Germinal center (tissue), 1 donor: ENCODE data around the gene GDAP2.
A peak's percentile ranks its signal among the peaks of the same experiment; 100 is the strongest.
"Not testable (repeated sequence)": the region's sequence is repeated elsewhere in the genome, so short reads cannot be mapped to it uniquely, and the experiment has no call there.

Experiments used
- DNase-seq: peaks from one replicate; pipeline ENCODE4 v3.0.0; 2012; ENCODE audit warnings: mixed read lengths, low spot score

GDAP2 gene, protein sequence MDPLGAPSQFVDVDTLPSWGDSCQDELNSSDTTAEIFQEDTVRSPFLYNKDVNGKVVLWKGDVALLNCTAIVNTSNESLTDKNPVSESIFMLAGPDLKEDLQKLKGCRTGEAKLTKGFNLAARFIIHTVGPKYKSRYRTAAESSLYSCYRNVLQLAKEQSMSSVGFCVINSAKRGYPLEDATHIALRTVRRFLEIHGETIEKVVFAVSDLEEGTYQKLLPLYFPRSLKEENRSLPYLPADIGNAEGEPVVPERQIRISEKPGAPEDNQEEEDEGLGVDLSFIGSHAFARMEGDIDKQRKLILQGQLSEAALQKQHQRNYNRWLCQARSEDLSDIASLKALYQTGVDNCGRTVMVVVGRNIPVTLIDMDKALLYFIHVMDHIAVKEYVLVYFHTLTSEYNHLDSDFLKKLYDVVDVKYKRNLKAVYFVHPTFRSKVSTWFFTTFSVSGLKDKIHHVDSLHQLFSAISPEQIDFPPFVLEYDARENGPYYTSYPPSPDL

DNA sequence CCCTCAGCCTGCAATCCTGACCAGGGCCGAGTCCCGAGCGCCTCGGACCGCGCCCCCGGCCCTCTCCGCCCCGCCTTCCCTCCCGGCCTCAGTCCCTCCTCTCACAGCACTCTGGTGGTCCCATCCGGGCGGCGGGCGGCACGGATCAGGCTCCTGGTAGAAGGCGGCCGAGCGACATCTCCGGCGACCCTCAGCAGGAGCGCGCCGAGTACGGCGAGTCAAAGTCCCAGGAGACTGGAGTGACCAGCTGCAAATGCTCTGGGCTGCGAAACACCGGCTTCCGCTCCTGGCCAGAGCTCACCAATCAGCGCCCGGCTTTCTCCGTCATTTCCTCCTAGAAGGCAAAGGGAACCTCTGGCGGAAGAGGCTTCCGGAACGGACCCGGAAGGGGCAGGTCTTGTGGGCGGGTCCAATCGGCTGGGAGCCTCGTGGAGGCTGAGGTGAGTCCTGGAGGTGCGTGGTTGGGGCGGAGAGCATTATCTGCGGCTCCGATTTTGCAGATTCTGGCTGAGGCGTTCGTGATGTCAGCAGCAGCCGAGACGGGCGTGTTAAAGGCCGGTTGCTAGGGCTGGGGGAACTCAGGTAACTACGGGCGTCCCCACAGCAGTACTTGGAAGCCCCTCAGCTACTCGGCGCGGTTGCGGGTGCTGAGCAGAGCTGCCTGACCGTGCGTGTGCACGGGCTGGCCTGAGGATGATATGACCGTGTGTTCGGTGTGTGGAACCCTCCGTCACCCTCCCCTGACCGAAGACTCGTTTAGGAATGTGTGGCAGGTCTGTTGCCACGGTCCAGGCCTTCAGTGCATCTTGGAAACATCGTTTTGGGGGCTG, at the start of gene GDAP2, which contains the start of gene WDR3:
GDAP2 (minus strand) TSS at position 279 of the 830 bp plus-strand sequence. CDS start 9,264 bp downstream, outside the sequence.
WDR3 (plus strand) TSS at position 397 of the 830 bp plus-strand sequence. CDS start 3,581 bp downstream, outside the sequence.
- DNase-seq: peak; percentile 94

DNA sequence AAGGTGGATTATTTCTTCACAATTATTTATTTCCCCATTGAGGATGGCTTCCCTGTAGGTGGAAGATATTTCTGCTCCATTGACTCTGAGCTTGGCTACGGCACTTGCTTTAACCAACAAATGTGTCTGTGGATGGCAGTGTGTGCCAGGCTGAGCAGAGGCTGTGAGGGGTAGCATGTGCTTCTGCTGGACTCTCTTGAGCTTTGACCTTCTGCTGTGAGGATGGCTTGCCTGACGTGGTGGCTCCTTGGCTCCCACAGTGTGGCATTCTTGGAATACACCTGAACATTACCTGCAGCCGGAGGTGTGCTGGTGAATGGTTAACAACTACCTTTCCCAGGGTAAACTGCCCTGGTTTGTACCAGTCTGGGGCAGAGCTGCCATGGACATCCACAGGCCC, 47.0 kb upstream of the GDAP2 start:
- DNase-seq: no peak

DNA sequence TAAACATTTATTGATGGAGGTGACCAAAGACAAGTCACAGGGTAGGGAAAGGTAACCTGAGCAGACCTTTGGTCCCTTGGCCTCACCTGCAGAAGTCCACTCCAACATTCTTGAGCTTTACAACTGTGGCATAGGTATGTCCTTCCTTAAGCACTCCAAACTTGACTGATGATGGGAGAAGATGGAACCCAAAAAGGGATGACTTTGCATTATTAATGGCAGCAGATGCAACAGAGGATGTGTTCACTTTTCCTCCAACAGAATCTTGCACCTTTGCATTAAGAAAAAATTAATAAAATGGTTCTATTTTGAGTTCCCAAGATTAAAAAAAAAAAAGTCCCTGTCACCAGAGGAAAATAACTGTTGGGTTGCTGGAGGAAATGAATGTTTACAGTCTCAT, 42.4 kb upstream of the GDAP2 start:
- DNase-seq: no peak

DNA sequence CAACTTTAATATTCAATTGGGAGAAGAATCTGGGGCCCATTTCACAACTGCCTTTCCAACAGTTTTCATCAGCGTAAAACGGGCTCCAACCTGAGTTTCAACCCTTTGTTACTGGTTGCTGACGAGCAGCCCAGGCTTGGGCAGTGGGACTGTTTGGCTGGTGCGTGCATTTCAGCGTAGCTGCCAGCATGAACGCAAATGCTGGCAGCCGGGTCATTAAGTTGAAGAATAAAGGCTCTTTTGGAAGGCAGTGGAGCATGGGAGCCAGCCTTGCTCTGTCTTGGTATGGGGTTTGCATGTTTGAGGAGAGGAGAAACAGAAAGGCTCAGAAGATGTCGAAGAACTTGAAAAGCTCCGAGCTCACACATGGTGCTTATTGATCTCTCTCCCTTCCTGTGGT, 40.8 kb upstream of the GDAP2 start:
- DNase-seq: no peak

DNA sequence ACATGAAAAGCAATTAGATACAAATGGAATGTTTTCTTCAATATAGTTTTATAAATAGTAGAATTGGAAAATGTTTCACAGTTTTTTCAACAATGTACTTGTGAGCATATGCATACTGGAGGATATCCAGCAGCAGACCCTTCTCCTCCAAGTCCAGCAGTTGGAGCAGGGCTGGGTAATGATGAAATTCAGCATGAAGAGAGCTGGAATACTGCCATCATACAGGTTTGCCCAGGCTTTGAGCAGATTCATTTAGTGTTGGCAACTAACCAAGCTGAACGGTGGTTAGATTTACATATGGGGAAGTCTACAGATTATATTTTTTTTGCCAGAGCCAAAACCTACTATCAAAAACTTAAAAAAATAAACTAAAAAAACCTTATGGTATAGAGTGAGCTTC, 38.5 kb upstream of the GDAP2 start:
- no peak for DNase-seq

DNA sequence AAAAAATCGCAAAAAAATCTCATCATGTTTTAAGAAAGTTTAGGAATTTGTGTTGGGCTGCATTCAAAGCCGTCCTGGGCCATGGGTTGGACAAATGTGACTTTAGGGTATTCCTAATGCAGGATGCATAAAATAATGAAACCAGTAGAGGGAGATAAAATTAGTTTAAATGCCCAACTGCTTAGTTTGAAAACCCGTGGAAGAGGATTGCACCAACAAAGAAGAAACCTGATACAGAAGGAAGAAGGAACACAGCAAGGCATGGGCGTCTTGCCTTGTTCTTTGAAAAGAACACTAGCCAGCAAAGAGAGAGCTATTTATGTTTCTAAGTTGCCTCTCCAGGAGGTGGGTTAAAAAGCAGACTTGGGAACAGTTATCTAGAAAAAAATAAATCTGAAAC, 38.1 kb upstream of the GDAP2 start:
- no peak for DNase-seq

DNA sequence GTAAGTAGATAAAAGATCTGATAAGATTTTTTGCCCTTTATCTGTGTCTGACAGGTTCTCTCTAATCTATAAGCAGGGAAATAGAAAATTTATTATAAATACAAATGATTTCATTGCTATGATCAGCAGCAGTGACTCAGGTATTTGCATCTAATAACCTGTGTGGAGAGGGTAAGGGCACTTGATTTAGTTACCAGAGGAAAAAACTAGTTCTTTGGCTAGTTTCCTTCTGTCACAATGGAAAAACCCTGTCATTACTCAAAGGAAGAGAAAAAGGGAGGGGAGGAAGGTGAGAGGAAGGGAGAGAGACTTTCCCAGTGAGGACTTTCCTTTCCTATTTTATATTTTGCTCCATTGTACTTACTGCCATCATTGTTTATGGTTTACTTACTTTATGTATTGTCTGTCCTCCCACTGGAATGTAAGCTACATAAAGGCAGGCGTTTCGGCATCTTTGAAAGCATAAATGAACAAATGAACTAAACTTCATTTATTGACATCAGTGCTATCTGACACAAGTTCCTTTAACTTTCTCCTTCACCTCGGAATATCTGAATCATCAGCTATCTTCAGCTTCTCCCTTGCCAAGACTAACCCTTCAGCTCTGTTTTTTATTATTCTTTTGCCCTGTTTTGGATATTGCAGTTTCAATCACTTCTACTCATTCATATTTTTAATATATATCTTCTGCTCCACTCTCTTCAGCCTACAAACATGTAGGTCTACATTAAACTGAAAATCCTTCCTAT, 35.0 kb upstream of the GDAP2 start:
- no peak for DNase-seq

DNA sequence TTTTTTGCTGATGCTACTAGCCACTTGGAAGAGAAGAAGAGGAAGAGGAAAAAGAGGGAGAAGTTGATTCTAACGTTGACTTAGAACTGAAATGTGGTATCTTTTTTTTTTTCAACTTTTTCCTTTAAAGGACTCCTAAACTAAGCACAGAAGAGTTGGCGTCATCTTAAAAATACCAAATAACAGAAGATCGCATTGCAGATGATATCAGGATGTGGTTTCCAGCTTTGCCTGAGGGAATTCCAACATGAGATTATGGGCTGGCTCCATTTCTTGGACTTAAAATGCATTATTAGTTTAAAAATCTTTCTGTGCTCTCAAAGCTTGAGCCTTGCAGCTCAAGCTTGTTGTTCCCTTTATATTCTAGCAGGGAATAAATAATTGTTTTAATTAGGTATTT, 29.9 kb upstream of the GDAP2 start:
- DNase-seq: no peak

DNA sequence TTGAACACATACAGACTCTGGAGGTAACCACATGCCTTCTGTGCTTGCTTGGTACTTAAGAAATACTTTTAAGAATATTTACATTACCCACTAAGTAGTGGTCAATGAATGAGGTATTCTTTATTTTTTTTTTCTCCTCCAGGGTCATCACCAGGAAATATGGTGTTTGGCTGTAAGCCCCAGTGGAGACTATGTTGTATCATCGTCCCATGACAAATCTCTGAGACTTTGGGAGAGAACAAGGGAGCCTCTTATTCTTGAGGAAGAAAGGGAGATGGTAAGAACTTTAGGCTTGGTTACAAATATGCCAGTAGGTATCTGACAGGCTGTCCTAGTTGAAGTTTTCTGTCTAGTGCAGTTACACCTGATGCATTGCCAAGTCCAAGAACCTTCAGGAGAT, 23.0 kb upstream of the GDAP2 start:
- no peak for DNase-seq

DNA sequence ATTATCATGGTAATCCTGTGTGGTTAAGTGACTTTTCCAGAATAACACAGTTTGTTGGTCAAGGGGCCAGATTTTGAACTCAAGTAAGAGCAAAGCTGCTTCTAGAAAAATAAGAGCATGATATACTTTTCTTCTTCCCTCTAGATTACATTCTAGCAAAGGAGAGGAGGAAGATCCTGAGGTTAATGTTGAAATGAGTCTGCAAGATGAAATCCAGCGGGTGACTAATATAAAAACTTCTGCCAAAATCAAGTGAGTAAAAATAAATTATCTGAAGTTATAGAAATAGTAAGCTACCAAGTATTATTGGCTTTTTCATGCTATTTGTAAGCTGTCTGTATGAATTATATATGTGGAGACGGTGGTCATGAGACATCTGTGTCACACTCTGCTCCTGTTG, 12.9 kb upstream of the GDAP2 start:
- DNase-seq: no peak

DNA sequence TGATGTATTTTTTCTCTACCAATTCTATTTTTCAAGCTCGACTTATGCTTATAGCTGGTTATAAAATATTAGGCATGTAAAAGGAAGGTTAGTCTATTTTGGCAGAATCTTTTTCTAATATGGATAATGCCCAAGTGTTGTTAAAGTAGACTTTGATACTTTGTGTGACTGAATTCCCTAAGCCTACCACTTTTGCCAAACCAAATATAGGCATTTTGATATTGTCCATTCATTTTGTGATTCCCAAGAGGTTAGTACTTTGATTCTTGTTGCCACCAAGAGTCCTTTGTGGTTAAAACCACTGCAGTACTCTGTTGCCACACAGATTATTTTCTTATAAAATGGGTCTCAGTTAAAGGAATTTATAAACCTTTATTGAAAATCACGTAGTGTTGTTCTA, 4.3 kb upstream of the GDAP2 start:
- DNase-seq: no peak

DNA sequence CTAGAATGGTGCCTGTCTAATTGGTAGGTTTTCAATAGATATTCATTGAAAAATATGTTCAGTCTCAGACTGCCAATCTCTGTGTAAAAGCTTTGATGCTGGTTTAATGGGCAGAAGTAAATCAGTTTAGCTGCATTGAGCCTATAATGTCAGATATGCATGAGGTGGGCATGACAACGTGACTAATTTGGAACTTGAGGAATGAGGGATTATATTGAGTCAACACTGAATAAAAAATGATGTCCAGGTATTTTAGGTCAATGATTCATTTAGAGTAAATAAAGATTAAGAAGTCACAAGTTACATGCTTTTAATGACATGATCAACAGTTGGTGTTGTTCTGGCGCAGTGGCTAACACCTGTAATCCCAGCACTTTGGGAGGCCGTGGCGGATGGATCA, 3.2 kb upstream of the GDAP2 start:
- no peak for DNase-seq

DNA sequence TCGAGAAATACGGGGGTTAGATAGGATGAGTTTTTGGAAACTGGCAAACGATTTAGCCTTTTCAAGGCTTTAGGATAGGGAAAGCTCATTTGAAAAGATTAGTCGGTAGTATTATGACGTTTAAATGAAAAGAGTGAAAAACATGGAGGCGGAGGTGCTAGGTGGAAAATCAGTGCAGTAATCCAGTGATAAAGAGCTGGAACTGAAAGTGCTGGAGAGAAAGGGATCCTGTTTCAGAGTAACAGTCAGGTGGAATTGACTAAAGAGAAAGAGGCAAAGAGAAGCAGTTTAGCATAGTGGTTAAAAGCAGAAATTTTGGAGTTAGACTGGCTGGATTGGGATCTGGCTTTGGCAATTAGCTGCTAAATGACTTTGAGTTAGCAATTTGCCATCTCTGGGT, 1.1 kb upstream of the GDAP2 start:
- peak; percentile 2 for DNase-seq

DNA sequence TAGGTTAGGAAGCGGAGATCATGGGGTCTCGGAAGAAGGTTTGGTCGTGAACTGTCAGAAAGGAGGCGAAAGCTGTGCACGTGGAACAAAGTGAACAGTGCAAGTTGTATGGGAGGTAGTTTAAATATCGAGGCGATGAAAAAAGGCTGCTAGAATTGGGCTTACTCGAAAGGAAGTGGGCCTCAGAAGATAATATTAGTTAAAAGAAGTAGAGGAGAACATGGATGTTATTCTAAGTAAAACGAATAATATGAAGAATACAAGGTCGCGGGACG, 689 bp upstream of the GDAP2 start:
- DNase-seq: peak; percentile 3

DNA sequence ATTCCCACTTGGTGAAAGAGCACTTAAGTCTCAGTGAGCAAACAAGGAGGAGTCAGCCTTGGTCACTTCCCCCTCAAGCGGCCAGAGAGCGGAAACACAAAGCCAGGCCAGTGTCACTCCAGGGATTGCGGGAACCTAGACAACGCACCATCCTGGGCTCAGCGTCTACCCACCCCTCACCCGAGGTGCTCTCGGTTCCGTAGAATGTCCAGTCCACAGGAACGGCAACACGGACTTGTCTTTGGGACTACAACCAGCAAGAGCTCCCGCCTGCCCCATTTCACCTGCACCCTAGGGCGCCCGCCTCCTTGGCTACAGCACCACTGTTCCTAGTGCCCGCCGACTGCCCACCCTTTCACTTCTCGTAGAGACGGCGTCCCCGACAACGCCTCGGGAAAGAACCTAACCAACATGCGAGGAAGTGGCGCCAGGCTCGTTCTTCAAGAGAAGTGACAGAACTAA, 509 bp downstream of the GDAP2 start:
- no peak for DNase-seq

DNA sequence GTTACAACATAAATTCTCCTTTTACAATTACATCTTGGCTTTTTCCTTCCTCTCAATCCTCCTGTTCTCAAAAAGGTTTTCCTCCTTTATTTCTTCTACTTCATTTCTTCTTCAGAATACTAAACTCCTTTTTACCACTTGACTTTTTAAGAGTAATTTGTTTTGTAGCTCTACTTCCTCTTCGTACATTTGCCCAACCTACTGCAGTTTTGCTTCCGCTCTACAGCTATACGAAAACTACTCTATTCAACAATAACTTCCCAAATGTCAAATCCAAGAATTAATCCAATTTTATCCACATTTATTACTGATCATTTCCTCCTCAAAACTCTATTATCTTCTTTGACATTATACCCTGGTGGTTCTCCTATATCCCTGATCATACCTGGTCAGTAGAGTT, 3.4 kb downstream of the GDAP2 start:
- DNase-seq: no peak

DNA sequence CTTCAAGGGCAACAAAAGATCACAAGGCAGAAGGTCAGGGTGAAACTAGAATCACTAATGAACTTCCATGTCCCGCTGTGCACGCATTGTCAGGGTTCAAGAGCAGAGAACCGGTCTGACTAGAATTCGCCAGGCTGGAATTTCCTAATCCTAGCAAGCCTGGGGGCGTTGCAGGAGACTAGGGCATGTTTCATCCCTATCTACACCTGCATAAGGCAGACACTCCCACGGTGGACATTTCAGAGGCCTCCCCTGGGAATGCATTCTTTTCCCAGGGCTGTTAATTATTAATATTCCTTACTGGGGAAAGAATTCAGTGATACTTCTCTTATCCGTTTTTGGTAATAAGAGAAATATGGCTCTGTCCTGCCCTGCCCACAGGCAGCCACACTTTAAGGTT, 6.7 kb downstream of the GDAP2 start:
- DNase-seq: not testable (repeated sequence)

DNA sequence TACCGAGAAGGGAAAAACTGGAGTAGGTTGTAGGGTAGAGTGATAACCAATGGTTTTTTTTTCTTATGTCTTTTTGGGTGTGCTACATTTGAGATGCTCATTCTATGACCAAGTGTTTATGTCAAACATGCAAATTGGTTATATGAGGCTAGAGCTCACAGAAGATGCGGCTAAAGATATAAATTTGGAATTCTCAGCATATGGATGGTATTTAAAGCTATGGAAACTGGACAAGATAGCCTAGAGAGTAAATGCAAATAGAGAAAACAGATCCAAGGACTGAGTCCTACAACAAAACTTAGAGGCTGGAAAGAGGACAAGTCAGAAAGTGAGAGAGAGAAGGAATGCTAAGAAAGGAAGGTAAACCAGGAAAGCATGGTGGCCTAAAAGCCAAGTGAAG, 7.4 kb downstream of the GDAP2 start:
- no peak for DNase-seq

DNA sequence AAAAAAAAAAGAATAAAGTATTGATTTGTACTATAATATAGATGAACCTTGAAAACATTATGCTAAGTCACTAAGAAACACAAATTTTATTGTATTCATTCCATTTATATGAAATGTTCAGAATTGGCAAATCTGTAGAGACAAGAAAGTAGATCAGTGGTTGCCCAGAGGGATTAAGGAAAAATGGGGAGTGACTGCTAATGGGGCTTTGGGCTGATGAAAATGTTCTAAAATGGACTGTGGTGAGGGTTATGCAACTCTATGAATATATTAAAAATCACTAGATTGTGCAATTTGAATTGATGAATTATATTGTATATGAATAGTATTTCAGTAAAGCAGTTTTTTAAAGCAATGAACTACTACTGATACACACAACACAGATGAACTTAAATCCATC, 10.0 kb downstream of the GDAP2 start:
- no peak for DNase-seq

DNA sequence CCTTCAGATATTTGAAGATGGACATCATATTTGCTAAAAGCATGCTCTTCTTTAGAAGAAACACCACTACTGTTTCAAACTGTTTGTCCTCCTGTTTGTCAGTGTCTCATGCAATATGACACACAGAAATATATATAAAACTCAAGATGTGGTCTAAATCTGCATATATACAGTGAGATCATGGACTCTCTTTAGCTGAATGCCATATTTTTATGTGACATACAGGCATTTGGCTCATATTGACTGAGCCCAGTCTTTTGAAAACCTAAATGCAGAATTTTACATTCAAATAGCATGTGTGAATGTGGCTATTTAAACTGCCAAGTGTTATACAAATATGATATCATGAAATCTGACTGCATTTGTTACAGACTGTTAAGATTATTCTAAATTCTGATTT, 18.4 kb downstream of the GDAP2 start:
- DNase-seq: no peak

DNA sequence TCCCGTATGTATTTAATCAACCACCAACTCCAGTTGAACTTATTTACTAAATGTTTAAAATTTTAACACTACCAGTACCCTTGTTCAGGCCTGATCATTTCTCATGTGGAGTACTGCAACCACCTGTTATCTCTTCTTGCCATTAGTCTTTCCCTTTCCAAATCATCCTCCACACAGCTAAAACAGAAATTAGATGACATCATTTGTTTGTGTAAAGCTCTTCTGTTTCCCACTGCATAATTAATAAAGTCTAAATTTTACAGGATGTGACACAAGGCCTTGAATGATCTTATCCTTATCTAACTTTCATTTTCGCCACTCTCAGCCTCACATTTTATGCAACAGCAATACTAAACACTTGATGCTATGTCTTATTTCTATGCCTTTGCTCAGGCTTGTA, 24.4 kb downstream of the GDAP2 start:
- no peak for DNase-seq

DNA sequence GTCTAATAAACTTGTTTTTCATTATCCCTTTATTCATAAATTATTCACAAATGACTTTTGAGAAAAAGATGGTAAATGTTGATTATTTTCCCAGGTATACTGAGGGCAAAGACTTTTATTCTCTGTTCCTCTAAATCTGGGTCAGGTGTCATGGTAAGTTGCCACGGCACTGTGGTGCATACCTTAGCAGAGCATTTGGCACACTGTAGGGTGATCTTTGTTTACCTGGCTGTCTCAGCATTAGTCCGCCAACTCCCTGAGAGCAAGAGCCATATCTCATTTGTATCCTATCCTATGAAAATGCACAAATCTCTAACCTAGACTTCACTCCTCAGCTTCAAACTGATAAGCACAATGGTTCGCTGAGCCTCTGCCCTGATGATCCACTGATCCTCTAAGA, 24.9 kb downstream of the GDAP2 start:
- DNase-seq: no peak

DNA sequence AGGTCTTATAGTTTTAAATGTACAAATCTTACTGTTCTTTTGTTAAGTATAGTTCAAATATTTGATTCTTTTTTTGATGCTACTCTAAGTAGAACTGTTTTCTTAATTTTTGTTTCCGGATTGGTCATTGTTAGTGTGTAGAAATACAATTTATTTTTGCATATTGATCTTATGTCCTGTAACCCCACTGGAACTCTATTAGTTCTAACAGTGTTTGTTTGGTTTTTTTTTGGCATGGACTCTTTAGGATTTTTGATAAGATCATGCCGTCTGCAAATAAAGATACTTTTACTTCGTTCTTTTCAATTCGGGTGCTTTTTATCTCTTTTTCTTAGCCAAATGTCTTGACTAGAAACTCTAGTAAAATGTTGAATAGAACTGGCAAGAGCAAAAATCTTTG, 26.5 kb downstream of the GDAP2 start:
- no peak for DNase-seq
